Measurements from ENCODE around the gene FARP1. TPM values are rescaled to one million over a fixed set of nuclear protein-coding genes. Genes with fewer than 3 reads are reported as not detected.

Gene FARP1
- total and polyA plus RNA-seq, 2 of the 13 experiments (the other 11 are each of a cell fraction or from before 2014, with no cell fraction given): 70.6 to 126 TPM

DNA sequence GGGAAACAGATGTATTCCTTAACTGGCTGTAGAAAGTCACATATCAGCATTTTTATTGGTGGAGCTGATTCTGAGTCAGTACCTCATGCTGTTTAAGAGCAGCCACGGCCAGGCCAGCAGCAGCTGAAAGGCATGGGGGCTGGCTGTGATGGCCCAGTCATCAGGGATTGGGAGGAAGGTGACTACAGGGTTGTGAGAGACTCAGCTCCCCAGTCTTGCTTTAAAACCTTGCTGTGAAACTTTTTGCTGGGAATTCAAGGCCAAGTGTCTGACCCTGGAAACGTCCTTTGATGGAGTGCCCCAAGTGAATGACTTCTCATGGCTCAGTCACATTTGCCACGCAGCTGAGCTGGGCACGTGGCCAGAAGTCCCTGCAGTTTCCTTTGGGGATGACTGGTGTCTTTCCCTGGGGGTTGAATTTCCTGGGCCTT lies 73.3 kb downstream of the FARP1 start:
- Histone ChIP-seq H2AFZ (ENCODE audit: low read length) (no peak overlapping the region), H3K4me1 (ENCODE audit: insufficient read depth, low read length) (peaks cover 15% of the 10 kb centered on the region; the same call in 1 of the 2 replicates), H3K9me3 (ENCODE audit: low read length) (no peaks in the 10 kb centered on the region), H3K4me2 (ENCODE audit: low read depth, low read length) (no peak overlapping the region), H3K27me3 (ENCODE audit: control insufficient read depth in 1 of 2, insufficient read depth in 2 of 2, low read length in 2 of 2) (no peaks in the 10 kb centered on the region), H3K27ac (ENCODE audit: extremely low read length, insufficient read depth, low read length) (no peak overlapping the region), H3K4me3 (replicated peaks in 1 of 3; ENCODE audit: insufficient read depth in 1 of 3, low read depth in 2 of 3, low read length in 3 of 3) (no peak overlapping the region), H3K79me2 (ENCODE audit: insufficient read depth, low read length) (peaks cover 87% of the 10 kb centered on the region), H3K9ac (ENCODE audit: insufficient read depth, low read depth, low read length) (no peak overlapping the region), H4K20me1 (ENCODE audit: insufficient read depth, low read length) (peaks cover 72% of the 10 kb centered on the region), H3K36me3 (replicated peaks in 1 of 2; ENCODE audit: control insufficient read depth in 1 of 2, insufficient read depth in 2 of 2, low read length in 2 of 2) (peaks cover 27 to 84% of the 10 kb centered on the region in 2 experiments)
- no peak for DNase-seq (ENCODE audit: low spot score)
- no peak for ATAC-seq
- in situ Hi-C loops (cut with HindIII; ENCODE audit: extremely low pct_ligation_motif_present, low pct_unique_long_range_greater_than_20kb) (no loop called here), intact Hi-C loops (cut with micrococcal nuclease; ENCODE audit: unreplicated experiment) (no loop called here)
- ChIA-PET CTCF (ENCODE audit: low intra/inter-chr PET ratio, low total read pairs) (no interaction called here), POLR2A (no interaction called here)
- BruUV-seq (replicated peaks): no TSS peak
- no peak for FAIRE-seq
- TF ChIP-seq DMAP1 (CRISPR knock-in tag; IDR thresholded peaks at IDR 0.05): no peak
- TF ChIP-seq MAFK (conservative IDR thresholded peaks at IDR 0.05 in 1 of 2, IDR thresholded peaks at IDR 0.05 in 1 of 2; ENCODE audit: low read length in 2 of 2): peak; percentile 31 to 60; a peak in 2 of 4 replicates
- TF ChIP-seq RBM22 (optimal IDR thresholded peaks at IDR 0.05; ENCODE audit: low read length): peak; percentile 33
- TF ChIP-seq, protein P1, sequence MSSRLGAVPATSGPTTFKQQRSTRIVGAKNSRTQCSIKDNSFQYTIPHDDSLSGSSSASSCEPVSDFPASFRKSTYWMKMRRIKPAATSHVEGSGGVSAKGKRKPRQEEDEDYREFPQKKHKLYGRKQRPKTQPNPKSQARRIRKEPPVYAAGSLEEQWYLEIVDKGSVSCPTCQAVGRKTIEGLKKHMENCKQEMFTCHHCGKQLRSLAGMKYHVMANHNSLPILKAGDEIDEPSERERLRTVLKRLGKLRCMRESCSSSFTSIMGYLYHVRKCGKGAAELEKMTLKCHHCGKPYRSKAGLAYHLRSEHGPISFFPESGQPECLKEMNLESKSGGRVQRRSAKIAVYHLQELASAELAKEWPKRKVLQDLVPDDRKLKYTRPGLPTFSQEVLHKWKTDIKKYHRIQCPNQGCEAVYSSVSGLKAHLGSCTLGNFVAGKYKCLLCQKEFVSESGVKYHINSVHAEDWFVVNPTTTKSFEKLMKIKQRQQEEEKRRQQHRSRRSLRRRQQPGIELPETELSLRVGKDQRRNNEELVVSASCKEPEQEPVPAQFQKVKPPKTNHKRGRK (CRISPR knock-in tag; IDR thresholded peaks at IDR 0.05): no peak
- 92% methylated on average over 4 of the region's 4 CpGs for WGBS (ENCODE audit: low lambda C conversion rate)

DNA sequence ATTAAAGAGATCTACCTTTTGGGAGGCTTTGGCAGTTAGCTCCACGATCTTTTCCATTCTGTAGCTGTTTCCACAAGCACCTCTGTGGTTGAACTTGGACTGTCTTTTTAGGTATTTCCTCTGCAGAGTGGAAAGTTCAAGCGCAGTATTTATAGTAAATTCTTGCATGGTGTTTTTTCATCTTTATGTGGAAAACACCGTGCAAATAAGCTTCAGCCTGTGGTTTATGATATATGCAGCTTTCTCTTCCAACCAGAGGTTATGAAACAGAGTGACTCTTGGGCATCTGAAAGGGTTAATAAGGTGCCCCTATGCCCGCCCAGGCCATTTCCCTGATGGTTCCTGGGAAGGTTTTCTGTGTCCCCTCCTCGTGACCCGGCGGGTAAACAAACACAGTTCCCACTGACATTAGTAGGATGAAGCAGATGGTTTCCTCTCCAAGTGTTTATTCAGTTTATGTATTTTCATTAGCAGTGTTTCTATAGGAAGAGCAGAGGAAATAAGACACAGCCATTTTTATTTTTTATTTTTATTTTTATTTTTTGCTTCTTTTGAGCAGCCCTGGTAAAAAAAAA lies 73.9 kb downstream of the FARP1 start:
- Histone ChIP-seq H3K9me3 (ENCODE audit: low read length) (no peaks in the 10 kb centered on the region), H3K79me2 (ENCODE audit: insufficient read depth, low read length) (peaks cover 87% of the 10 kb centered on the region), H3K27me3 (ENCODE audit: control insufficient read depth in 1 of 2, insufficient read depth in 2 of 2, low read length in 2 of 2) (no peaks in the 10 kb centered on the region), H4K20me1 (ENCODE audit: insufficient read depth, low read length) (peaks cover 76% of the 10 kb centered on the region; the same call in 1 of the 2 replicates), H3K4me2 (ENCODE audit: low read depth, low read length) (no peak overlapping the region), H3K27ac (ENCODE audit: extremely low read length, insufficient read depth, low read length) (no peak overlapping the region), H3K4me1 (ENCODE audit: insufficient read depth, low read length) (peaks cover 22% of the 10 kb centered on the region), H3K9ac (ENCODE audit: insufficient read depth, low read depth, low read length) (no peak overlapping the region), H2AFZ (ENCODE audit: low read length) (no peak overlapping the region), H3K36me3 (replicated peaks in 1 of 2; ENCODE audit: control insufficient read depth in 1 of 2, insufficient read depth in 2 of 2, low read length in 2 of 2) (peaks cover 26 to 85% of the 10 kb centered on the region in 2 experiments), H3K4me3 (replicated peaks in 1 of 3; ENCODE audit: insufficient read depth in 1 of 3, low read depth in 2 of 3, low read length in 3 of 3) (no peak overlapping the region)
- POLR2A ChIA-PET: no interaction called here
- FAIRE-seq (no peak), ATAC-seq (no peak), DNase-seq (ENCODE audit: low spot score) (no peak)
- BruUV-seq (replicated peaks): no TSS peak
- intact Hi-C loops (cut with micrococcal nuclease; ENCODE audit: unreplicated experiment): no loop called here
- CTCF ChIA-PET (ENCODE audit: low intra/inter-chr PET ratio, low total read pairs): no interaction called here
- 89% methylated on average over 7 of the region's 7 CpGs for WGBS (ENCODE audit: low lambda C conversion rate)
- TF ChIP-seq ZNF652 (CRISPR knock-in tag; IDR thresholded peaks at IDR 0.05; ENCODE audit: borderline replicate concordance, low read depth) (peak; percentile 66; the same call in 1 of the 2 replicates), FOSL1 (CRISPR knock-in tag; IDR thresholded peaks at IDR 0.05; ENCODE audit: borderline replicate concordance) (no peak), CREM (IDR thresholded peaks at IDR 0.05) (no peak), CREM (CRISPR knock-in tag; IDR thresholded peaks at IDR 0.05) (no peak)
- in situ Hi-C loops (cut with HindIII; ENCODE audit: extremely low pct_ligation_motif_present, low pct_unique_long_range_greater_than_20kb): no loop called here

Measured in HepG2 (cell line).